HepG2 (cell line): Measurements from ENCODE around the gene TMIGD2. TPM values are rescaled to one million over a fixed set of nuclear protein-coding genes. Genes with fewer than 3 reads are reported as not detected.
A peak's percentile ranks its signal among the peaks of the same experiment; 100 is the strongest.

Source experiments
- ATAC-seq: fragments of 200-7000 bp; cut with Tn5 transposase; 3 replicates; pipeline ENCODE4 v1.9.1; 2020; ENCODE audit warnings: mild to moderate bottlenecking, moderate library complexity
- BruUV-seq: library from RNA; stranded (reverse); fragments of 400-500 nt; replicated peaks from 2 replicates; lab custom pipeline; 2021; lab: Mats Ljungman, UMichigan
- CTCF ChIA-PET: fragments of 300-600 bp; formaldehyde crosslinking; extraction: SDS; loops from one replicate; lab custom pipeline; 2021; ENCODE audit warnings: low total read pairs, inconsistent platforms, low intra/inter-chr PET ratio; lab: Yijun Ruan, JAX
- POLR2A ChIA-PET: fragments of 350-600 bp; sonication (Branson Sonifier 250); formaldehyde crosslinking; loops from one replicate; lab custom pipeline; 2020; ENCODE audit warnings: antibody characterized with exemption, inconsistent platforms; lab: Yijun Ruan, JAX
- DNase-seq: peaks from one replicate; pipeline ENCODE4 v3.0.0-alpha.2; 2015; ENCODE audit warnings: low spot score
- FAIRE-seq: peaks from 3 replicates; lab custom pipeline; 2011; peaks lifted over from hg19 to GRCh38; lab: Jason Lieb, UNC
- H2AFZ ChIP-seq: one replicate; pipeline ENCODE4 v1.6.1; 2011; ENCODE audit warnings: low read length, inconsistent platforms
- H3K27ac ChIP-seq: fragments of 300-600 bp; 3 replicates; pipeline ENCODE4 v1.8.0; 2011; ENCODE audit warnings: mixed run types, mild to moderate bottlenecking, mixed read lengths, low read length, inconsistent platforms; ENCODE audit not compliant: insufficient read depth; ENCODE audit errors: extremely low read length
- H3K27me3 ChIP-seq, 2 experiments: fragments of 200-600 bp in 1 of 2; 2 replicates in 1 of 2; 3 replicates in 1 of 2; pipeline versions ENCODE4 v1.6.0 to v1.8.0; 2011; ENCODE audit warnings: low read length in 2 of 2, mild to moderate bottlenecking in 2 of 2, moderate library complexity in 2 of 2, inconsistent platforms in 1 of 2; ENCODE audit not compliant: insufficient read depth in 2 of 2, control insufficient read depth in 1 of 2
- H3K36me3 ChIP-seq, 2 experiments: fragments of 200-600 bp in 1 of 2; replicated peaks in 1 of 2; 2 replicates in 1 of 2; 3 replicates in 1 of 2; pipeline versions ENCODE4 v1.5.1 to v1.8.0; 2011; ENCODE audit warnings: low read length in 2 of 2, inconsistent platforms in 1 of 2; ENCODE audit not compliant: insufficient read depth in 2 of 2, control insufficient read depth in 1 of 2
- H3K4me1 ChIP-seq: 2 replicates; pipeline ENCODE4 v1.5.1; 2012; ENCODE audit warnings: low read length, inconsistent platforms; ENCODE audit not compliant: insufficient read depth
- H3K4me2 ChIP-seq: 2 replicates; pipeline ENCODE4 v1.6.0; 2011; ENCODE audit warnings: low read depth, low read length, inconsistent platforms
- H3K4me3 ChIP-seq, 3 experiments: fragments of 200-600 bp in 1 of 3; sonication (generic), shearing (Covaris generic) in 1 of 3; replicated peaks in 1 of 3; 2 replicates each; pipeline ENCODE4 v1.5.1; 2011 to 2016; ENCODE audit warnings: low read length in 3 of 3, inconsistent platforms in 2 of 3, low read depth in 2 of 3, mild to moderate bottlenecking in 2 of 3, control low read depth in 1 of 3, mixed read lengths in 1 of 3; ENCODE audit not compliant: insufficient read depth in 1 of 3
- H3K79me2 ChIP-seq: one replicate; pipeline ENCODE4 v1.6.1; 2011; ENCODE audit warnings: low read length, inconsistent platforms; ENCODE audit not compliant: insufficient read depth
- H3K9ac ChIP-seq: 2 replicates; pipeline ENCODE4 v1.6.0; 2011; ENCODE audit warnings: mild to moderate bottlenecking, low read depth, low read length, inconsistent platforms; ENCODE audit not compliant: insufficient read depth
- H3K9me3 ChIP-seq: 2 replicates; pipeline ENCODE4 v1.5.1; 2012; ENCODE audit warnings: mild to moderate bottlenecking, low read length
- H4K20me1 ChIP-seq: 2 replicates; pipeline ENCODE4 v1.6.0; 2011; ENCODE audit warnings: inconsistent platforms, mild to moderate bottlenecking, low read length, moderate library complexity; ENCODE audit not compliant: insufficient read depth
- CBX2 ChIP-seq, 2 experiments: fragments of 200-600 bp in 1 of 2; sonication (generic); formaldehyde crosslinking in 1 of 2; IDR thresholded peaks; 2 replicates each; pipeline versions ENCODE4 v1.7.0 to v1.8.1; 2018 to 2022; ENCODE audit warnings: low read depth in 2 of 2, low read length in 1 of 2, mild to moderate bottlenecking in 1 of 2, missing genetic modification reagents in 1 of 2
- GATAD2A ChIP-seq: IDR thresholded peaks from 2 replicates; pipeline ENCODE4 v1.6.1; 2016
- HDAC6 ChIP-seq: fragments of 200-600 bp; sonication (generic); IDR thresholded peaks from 2 replicates; pipeline ENCODE4 v1.7.0; 2017; ENCODE audit warnings: mild to moderate bottlenecking, antibody characterized with exemption, low read length, low read depth
- NONO ChIP-seq, 2 experiments: fragments of 450-650 bp in 1 of 2; sonication (generic) in 1 of 2; formaldehyde crosslinking in 1 of 2; IDR thresholded peaks in 1 of 2; conservative IDR thresholded peaks in 1 of 2; 2 replicates each; pipeline versions ENCODE4 v1.6.1 to v1.8.0; 2017 to 2022; ENCODE audit warnings: mild to moderate bottlenecking in 1 of 2, missing genetic modification reagents in 1 of 2, moderate library complexity in 1 of 2
- RBAK ChIP-seq: sonication (generic); formaldehyde crosslinking; IDR thresholded peaks from 2 replicates; pipeline ENCODE4 v1.5.1; 2020; ENCODE audit warnings: mild to moderate bottlenecking, missing genetic modification reagents
- RFXANK ChIP-seq: IDR thresholded peaks from 2 replicates; pipeline ENCODE4 v1.6.1; 2016
- SP1 ChIP-seq, 2 experiments: fragments of 450-650 bp in 1 of 2; sonication (generic) in 1 of 2; formaldehyde crosslinking in 1 of 2; IDR thresholded peaks; 2 replicates each; pipeline versions ENCODE4 v1.4.0 to v1.6.1; 2016 to 2020; ENCODE audit warnings: missing genetic modification reagents in 1 of 2
- SSRP1 ChIP-seq: IDR thresholded peaks from 2 replicates; pipeline ENCODE4 v1.6.1; 2016; ENCODE audit warnings: control low read depth
- ZKSCAN5 ChIP-seq: sonication (generic); formaldehyde crosslinking; IDR thresholded peaks from 2 replicates; pipeline ENCODE4 v1.5.1; 2020; ENCODE audit warnings: mild to moderate bottlenecking, missing genetic modification reagents
- ZNF256 ChIP-seq: sonication (generic); formaldehyde crosslinking; conservative IDR thresholded peaks from 2 replicates; pipeline ENCODE4 v1.4.0; 2020; ENCODE audit warnings: missing genetic modification reagents
- ZNF337 ChIP-seq: sonication (generic); formaldehyde crosslinking; IDR thresholded peaks from 2 replicates; pipeline ENCODE4 v1.5.1; 2020; ENCODE audit warnings: missing genetic modification reagents, low read depth, mild to moderate bottlenecking, borderline replicate concordance
- ZNF547 ChIP-seq: sonication (generic); formaldehyde crosslinking; IDR thresholded peaks from 2 replicates; pipeline ENCODE4 v1.5.1; 2020; ENCODE audit warnings: mild to moderate bottlenecking, missing genetic modification reagents
- WGBS: methylation state at CpG from one replicate; pipeline ENCODE4 v1.1.6; 2017; ENCODE audit warnings: low lambda C conversion rate; 5-methylcytosine and 5-hydroxymethylcytosine counted together
- in situ Hi-C: cut with HindIII; loops from 2 replicates; pipeline ENCODE4 v1.10.0; 2017; ENCODE audit warnings: low pct_unique_long_range_greater_than_20kb; ENCODE audit not compliant: extremely low pct_ligation_motif_present
- intact Hi-C: fragments of 100-400 bp; cut with micrococcal nuclease; formaldehyde crosslinking; loops from one replicate; pipeline ENCODE4 v1.10.0; 2022; ENCODE audit not compliant: unreplicated experiment
- polyA plus RNA-seq, 8 experiments: library from polyadenylated mRNA; depleted of rRNA in 3 of 8; stranded (reverse) in 7 of 8; unstranded in 1 of 8; fragments of >200 nt; fragmentation: Illumina TruSeq in 4 of 8; extraction: Trizol in 4 of 8; gene quantifications; 2 replicates each; pipeline versions ENCODE4 v1.2.1 to v1.2.3, GENCODE V29; 2011 to 2016; ENCODE audit warnings: low read depth in 4 of 8, missing spikeins in 1 of 8, mixed read lengths in 1 of 8; ENCODE audit not compliant: insufficient read depth in 1 of 8
- total RNA-seq, 5 experiments: library from RNA; depleted of rRNA; stranded (reverse); fragments of >200 nt; fragmentation: Illumina TruSeq; extraction: Trizol; gene quantifications; 2 replicates each; pipeline ENCODE4 v1.2.3, GENCODE V29; 2016; ENCODE audit warnings: low read depth in 1 of 5
- TF ChIP-seq, protein P1 (sequence below): sonication (generic); formaldehyde crosslinking; IDR thresholded peaks from 2 replicates; pipeline ENCODE4 v1.4.0; 2020; ENCODE audit warnings: missing genetic modification reagents, borderline replicate concordance
- TF ChIP-seq, protein P2 (sequence below): sonication (generic); formaldehyde crosslinking; IDR thresholded peaks from 2 replicates; pipeline ENCODE4 v1.4.0; 2020; ENCODE audit warnings: missing genetic modification reagents, borderline replicate concordance
- TF ChIP-seq, protein P3 (sequence below): sonication (generic); formaldehyde crosslinking; IDR thresholded peaks from 2 replicates; pipeline ENCODE4 v1.8.1; 2023; ENCODE audit warnings: missing genetic modification reagents, inconsistent platforms, borderline replicate concordance

Gene TMIGD2
- total and polyA plus RNA-seq, 2 of the 13 experiments (the other 11 are each of a cell fraction or from before 2014, with no cell fraction given), result 0.11 to 1.0 TPM

DNA sequence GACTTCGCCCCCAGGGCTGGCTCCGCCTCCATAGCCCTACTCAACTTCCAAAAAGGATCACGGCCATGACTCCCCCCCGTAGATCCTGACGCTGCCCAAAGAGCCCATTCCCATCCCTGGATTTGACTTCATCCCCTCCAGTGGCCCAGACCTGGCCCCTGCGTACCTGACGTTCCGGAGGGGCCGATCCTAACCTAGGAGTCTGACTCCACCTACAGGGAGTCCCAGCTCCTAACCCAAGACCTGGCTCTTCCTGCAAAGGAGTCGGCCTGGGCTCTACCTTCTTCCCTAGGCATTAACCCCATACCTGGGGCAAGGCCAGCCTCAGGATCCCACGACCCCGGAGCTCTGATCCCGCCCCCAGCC is 25.7 kb upstream of the TMIGD2 start:
- no TSS peak for BruUV-seq
- Histone ChIP-seq H3K9ac (no peak overlapping the region), H3K79me2 (no peaks in the 10 kb centered on the region), H3K9me3 (no peaks in the 10 kb centered on the region)
- intact Hi-C loops, result no loop called here
- no peak for TF ChIP-seq SSRP1 (CRISPR knock-in tag)
- no peak for TF ChIP-seq SP1 (IDR thresholded peaks at IDR 0.05)
- no peak for TF ChIP-seq SP1 (CRISPR knock-in tag; IDR thresholded peaks at IDR 0.05)
- TF ChIP-seq RBAK (CRISPR knock-in tag), result no peak
- TF ChIP-seq ZNF256 (CRISPR knock-in tag), result no peak
- TF ChIP-seq CBX2 (IDR thresholded peaks at IDR 0.05; ENCODE audit: low read depth, low read length), result no peak
- TF ChIP-seq CBX2 (CRISPR knock-in tag; IDR thresholded peaks at IDR 0.05; ENCODE audit: low read depth), result no peak
- TF ChIP-seq, protein P1, sequence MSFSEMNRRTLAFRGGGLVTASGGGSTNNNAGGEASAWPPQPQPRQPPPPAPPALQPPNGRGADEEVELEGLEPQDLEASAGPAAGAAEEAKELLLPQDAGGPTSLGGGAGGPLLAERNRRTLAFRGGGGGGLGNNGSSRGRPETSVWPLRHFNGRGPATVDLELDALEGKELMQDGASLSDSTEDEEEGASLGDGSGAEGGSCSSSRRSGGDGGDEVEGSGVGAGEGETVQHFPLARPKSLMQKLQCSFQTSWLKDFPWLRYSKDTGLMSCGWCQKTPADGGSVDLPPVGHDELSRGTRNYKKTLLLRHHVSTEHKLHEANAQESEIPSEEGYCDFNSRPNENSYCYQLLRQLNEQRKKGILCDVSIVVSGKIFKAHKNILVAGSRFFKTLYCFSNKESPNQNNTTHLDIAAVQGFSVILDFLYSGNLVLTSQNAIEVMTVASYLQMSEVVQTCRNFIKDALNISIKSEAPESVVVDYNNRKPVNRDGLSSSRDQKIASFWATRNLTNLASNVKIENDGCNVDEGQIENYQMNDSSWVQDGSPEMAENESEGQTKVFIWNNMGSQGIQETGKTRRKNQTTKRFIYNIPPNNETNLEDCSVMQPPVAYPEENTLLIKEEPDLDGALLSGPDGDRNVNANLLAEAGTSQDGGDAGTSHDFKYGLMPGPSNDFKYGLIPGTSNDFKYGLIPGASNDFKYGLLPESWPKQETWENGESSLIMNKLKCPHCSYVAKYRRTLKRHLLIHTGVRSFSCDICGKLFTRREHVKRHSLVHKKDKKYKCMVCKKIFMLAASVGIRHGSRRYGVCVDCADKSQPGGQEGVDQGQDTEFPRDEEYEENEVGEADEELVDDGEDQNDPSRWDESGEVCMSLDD (CRISPR knock-in tag), result no peak
- no peak for TF ChIP-seq ZNF337 (CRISPR knock-in tag)
- TF ChIP-seq, protein P2, sequence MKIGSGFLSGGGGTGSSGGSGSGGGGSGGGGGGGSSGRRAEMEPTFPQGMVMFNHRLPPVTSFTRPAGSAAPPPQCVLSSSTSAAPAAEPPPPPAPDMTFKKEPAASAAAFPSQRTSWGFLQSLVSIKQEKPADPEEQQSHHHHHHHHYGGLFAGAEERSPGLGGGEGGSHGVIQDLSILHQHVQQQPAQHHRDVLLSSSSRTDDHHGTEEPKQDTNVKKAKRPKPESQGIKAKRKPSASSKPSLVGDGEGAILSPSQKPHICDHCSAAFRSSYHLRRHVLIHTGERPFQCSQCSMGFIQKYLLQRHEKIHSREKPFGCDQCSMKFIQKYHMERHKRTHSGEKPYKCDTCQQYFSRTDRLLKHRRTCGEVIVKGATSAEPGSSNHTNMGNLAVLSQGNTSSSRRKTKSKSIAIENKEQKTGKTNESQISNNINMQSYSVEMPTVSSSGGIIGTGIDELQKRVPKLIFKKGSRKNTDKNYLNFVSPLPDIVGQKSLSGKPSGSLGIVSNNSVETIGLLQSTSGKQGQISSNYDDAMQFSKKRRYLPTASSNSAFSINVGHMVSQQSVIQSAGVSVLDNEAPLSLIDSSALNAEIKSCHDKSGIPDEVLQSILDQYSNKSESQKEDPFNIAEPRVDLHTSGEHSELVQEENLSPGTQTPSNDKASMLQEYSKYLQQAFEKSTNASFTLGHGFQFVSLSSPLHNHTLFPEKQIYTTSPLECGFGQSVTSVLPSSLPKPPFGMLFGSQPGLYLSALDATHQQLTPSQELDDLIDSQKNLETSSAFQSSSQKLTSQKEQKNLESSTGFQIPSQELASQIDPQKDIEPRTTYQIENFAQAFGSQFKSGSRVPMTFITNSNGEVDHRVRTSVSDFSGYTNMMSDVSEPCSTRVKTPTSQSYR (CRISPR knock-in tag), result no peak
- TF ChIP-seq GATAD2A (CRISPR knock-in tag), result no peak
- TF ChIP-seq ZNF547, result no peak
- TF ChIP-seq, protein P3, sequence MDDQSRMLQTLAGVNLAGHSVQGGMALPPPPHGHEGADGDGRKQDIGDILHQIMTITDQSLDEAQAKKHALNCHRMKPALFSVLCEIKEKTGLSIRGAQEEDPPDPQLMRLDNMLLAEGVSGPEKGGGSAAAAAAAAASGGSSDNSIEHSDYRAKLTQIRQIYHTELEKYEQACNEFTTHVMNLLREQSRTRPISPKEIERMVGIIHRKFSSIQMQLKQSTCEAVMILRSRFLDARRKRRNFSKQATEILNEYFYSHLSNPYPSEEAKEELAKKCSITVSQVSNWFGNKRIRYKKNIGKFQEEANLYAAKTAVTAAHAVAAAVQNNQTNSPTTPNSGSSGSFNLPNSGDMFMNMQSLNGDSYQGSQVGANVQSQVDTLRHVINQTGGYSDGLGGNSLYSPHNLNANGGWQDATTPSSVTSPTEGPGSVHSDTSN, result no peak
- no peak for TF ChIP-seq ZKSCAN5
- no peak for TF ChIP-seq RFXANK (CRISPR knock-in tag)
- TF ChIP-seq NONO (IDR thresholded peaks at IDR 0.05), result no peak
- TF ChIP-seq NONO (CRISPR knock-in tag; conservative IDR thresholded peaks at IDR 0.05), result no peak
- no peak for TF ChIP-seq HDAC6
- TF ChIP-seq, all 625 proteins: peak for 0
- Histone ChIP-seq H3K27me3 (no peaks in the 10 kb centered on the region), H3K27ac (no peak overlapping the region), H3K4me2 (no peak overlapping the region), H3K36me3 (peaks cover 0 to 3% of the 10 kb centered on the region in 2 experiments; a peak in 1 of 5 replicates), H3K4me1 (no peaks in the 10 kb centered on the region), H4K20me1 (no peaks in the 10 kb centered on the region), H3K4me3 (no peak overlapping the region), H2AFZ (no peak overlapping the region)
- ATAC-seq, result peak; percentile 14; the same call in 1 of the 3 replicates
- in situ Hi-C loops, result no loop called here
- no peak for DNase-seq
- FAIRE-seq, result no peak
- CTCF ChIA-PET, result no interaction called here
- 90% methylated on average over 13 of the region's 13 CpGs for WGBS
- POLR2A ChIA-PET, result interaction anchor here (0.8 to 1.1 kb wide), 3 partner anchors 11 to 17 kb away, joined by 3 to 5 read pairs (median 4); partner anchors contain the start of gene STAP2
